GM21786 (cell line): ENCODE data around the gene WDR76.

Experiments
- ATAC-seq: cut with Tn5 transposase; IDR thresholded peaks from one replicate; pipeline ENCODE4 v1.9.1; 2021; ENCODE audit not compliant: unreplicated experiment

The WDR76 gene

GRCh38 chr15:43876872-43877271, 50.1 kb downstream of the WDR76 start:
- ATAC-seq = no peak

GRCh38 chr15:43877371-43877770, 50.6 kb downstream of the WDR76 start:
- no peak for ATAC-seq

GRCh38 chr15:43878446-43878845, 51.6 kb downstream of the WDR76 start:
- ATAC-seq = no peak

- no peak for ATAC-seq
Measured at GRCh38 chr15:43879386-43880355, 52.9 kb downstream of the WDR76 start.

GRCh38 chr15:43880406-43881194, 53.8 kb downstream of the WDR76 start:
- ATAC-seq = no peak

- ATAC-seq = no peak
Measured at GRCh38 chr15:43881245-43881644, 54.4 kb downstream of the WDR76 start.

GRCh38 chr15:43881944-43882343, 55.1 kb downstream of the WDR76 start:
- no peak for ATAC-seq

GRCh38 chr15:43883571-43883970, 56.8 kb downstream of the WDR76 start:
- no peak for ATAC-seq

- no peak for ATAC-seq
Measured at GRCh38 chr15:43886558-43886957, 59.8 kb downstream of the WDR76 start.

GRCh38 chr15:43887901-43888300, 61.1 kb downstream of the WDR76 start:
- ATAC-seq = no peak

GRCh38 chr15:43889042-43889441, 62.2 kb downstream of the WDR76 start:
- no peak for ATAC-seq

- no peak for ATAC-seq
Measured at GRCh38 chr15:43893956-43894355, 67.2 kb downstream of the WDR76 start.

GRCh38 chr15:43895586-43895985, 68.8 kb downstream of the WDR76 start:
- no peak for ATAC-seq

GRCh38 chr15:43896543-43896942, 69.7 kb downstream of the WDR76 start:
- ATAC-seq = no peak

GRCh38 chr15:43898891-43899290, 72.1 kb downstream of the WDR76 start:
- no peak for ATAC-seq

GRCh38 chr15:43899928-43900327, 73.1 kb downstream of the WDR76 start:
- ATAC-seq = no peak

- ATAC-seq = no peak
Measured at GRCh38 chr15:43900996-43901395, 74.2 kb downstream of the WDR76 start.

GRCh38 chr15:43901495-43901894, 74.7 kb downstream of the WDR76 start:
- no peak for ATAC-seq

- ATAC-seq = no peak
Measured at GRCh38 chr15:43903864-43904290, 77.1 kb downstream of the WDR76 start.

- no peak for ATAC-seq
Measured at GRCh38 chr15:43905755-43906154, 79.0 kb downstream of the WDR76 start.

GRCh38 chr15:43908516-43909050, 81.8 kb downstream of the WDR76 start:
- ATAC-seq = no peak
